WERI-Rb-1 (cell line): ENCODE measurements around the gene GRIK4.

ENCODE experiments used
- DNase-seq: peaks from one replicate; pipeline ENCODE4 v3.0.0-alpha.2; 2020
- H3K27ac ChIP-seq: fragments of 250-450 bp; sonication (Bioruptor Pico); 2 replicates; pipeline ENCODE4 v1.5.1; 2020; ENCODE audit warnings: mild to moderate bottlenecking, moderate library complexity
- H3K27me3 ChIP-seq: fragments of 250-450 bp; sonication (Bioruptor Pico); 2 replicates; pipeline ENCODE4 v1.5.1; 2021; ENCODE audit warnings: mild to moderate bottlenecking, low read depth, moderate library complexity; ENCODE audit not compliant: insufficient read depth, severe bottlenecking
- H3K36me3 ChIP-seq: fragments of 250-450 bp; sonication (Bioruptor Pico); 2 replicates; pipeline ENCODE4 v1.5.1; 2020; ENCODE audit warnings: mild to moderate bottlenecking, moderate library complexity
- H3K4me3 ChIP-seq: 2 replicates; pipeline ENCODE4 v1.5.1; 2011; ENCODE audit warnings: low read depth, mild to moderate bottlenecking, control low read depth, low read length
- H3K9me3 ChIP-seq: fragments of 250-450 bp; sonication (Bioruptor Pico); 2 replicates; pipeline ENCODE4 v1.5.1; 2021; ENCODE audit warnings: mild to moderate bottlenecking, moderate library complexity; ENCODE audit not compliant: severe bottlenecking
- TF ChIP-seq, protein P1 (sequence below): IDR thresholded peaks from 2 replicates; pipeline ENCODE4 v1.5.1; 2011; ENCODE audit warnings: low read depth, mild to moderate bottlenecking, control low read depth, inconsistent platforms, low read length

GRIK4 gene

GRCh38 chr11:120792306-120792705 is 280.8 kb downstream of the GRIK4 start:
- Histone ChIP-seq H3K9me3 (no peaks in the 10 kb centered on the region), H3K4me3 (no peak overlapping the region), H3K27me3 (no peaks in the 10 kb centered on the region), H3K36me3 (no peaks in the 10 kb centered on the region), H3K27ac (no peak overlapping the region)
- TF ChIP-seq, protein P1, sequence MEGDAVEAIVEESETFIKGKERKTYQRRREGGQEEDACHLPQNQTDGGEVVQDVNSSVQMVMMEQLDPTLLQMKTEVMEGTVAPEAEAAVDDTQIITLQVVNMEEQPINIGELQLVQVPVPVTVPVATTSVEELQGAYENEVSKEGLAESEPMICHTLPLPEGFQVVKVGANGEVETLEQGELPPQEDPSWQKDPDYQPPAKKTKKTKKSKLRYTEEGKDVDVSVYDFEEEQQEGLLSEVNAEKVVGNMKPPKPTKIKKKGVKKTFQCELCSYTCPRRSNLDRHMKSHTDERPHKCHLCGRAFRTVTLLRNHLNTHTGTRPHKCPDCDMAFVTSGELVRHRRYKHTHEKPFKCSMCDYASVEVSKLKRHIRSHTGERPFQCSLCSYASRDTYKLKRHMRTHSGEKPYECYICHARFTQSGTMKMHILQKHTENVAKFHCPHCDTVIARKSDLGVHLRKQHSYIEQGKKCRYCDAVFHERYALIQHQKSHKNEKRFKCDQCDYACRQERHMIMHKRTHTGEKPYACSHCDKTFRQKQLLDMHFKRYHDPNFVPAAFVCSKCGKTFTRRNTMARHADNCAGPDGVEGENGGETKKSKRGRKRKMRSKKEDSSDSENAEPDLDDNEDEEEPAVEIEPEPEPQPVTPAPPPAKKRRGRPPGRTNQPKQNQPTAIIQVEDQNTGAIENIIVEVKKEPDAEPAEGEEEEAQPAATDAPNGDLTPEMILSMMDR = no peak
- DNase-seq = no peak

GRCh38 chr11:120793150-120793549 is 281.6 kb downstream of the GRIK4 start:
- H3K9me3 ChIP-seq = no peaks in the 10 kb centered on the region
- no peak overlapping the region for H3K27ac ChIP-seq
- TF ChIP-seq, protein P1 = no peak
- H3K36me3 ChIP-seq = no peaks in the 10 kb centered on the region
- no peak overlapping the region for H3K4me3 ChIP-seq
- H3K27me3 ChIP-seq = no peaks in the 10 kb centered on the region
- no peak for DNase-seq

- no peaks in the 10 kb centered on the region for H3K27me3 ChIP-seq
- H3K36me3 ChIP-seq = no peaks in the 10 kb centered on the region
- no peak overlapping the region for H3K4me3 ChIP-seq
- no peak for DNase-seq
- H3K27ac ChIP-seq = no peak overlapping the region
- TF ChIP-seq, protein P1 = no peak
- H3K9me3 ChIP-seq = no peaks in the 10 kb centered on the region
Observed at GRCh38 chr11:120793806-120794479, 282.4 kb downstream of the GRIK4 start.

GRCh38 chr11:120794748-120795147 is 283.2 kb downstream of the GRIK4 start:
- Histone ChIP-seq H3K27ac (no peak overlapping the region), H3K4me3 (no peak overlapping the region), H3K27me3 (no peaks in the 10 kb centered on the region), H3K9me3 (no peaks in the 10 kb centered on the region), H3K36me3 (no peaks in the 10 kb centered on the region)
- TF ChIP-seq, protein P1 = no peak
- no peak for DNase-seq

- H3K36me3 ChIP-seq = no peaks in the 10 kb centered on the region
- H3K9me3 ChIP-seq = no peaks in the 10 kb centered on the region
- no peak for DNase-seq
- no peak overlapping the region for H3K27ac ChIP-seq
- H3K4me3 ChIP-seq = no peak overlapping the region
- TF ChIP-seq, protein P1 = no peak
- H3K27me3 ChIP-seq = no peaks in the 10 kb centered on the region
Observed at GRCh38 chr11:120795185-120795584, 283.6 kb downstream of the GRIK4 start.

GRCh38 chr11:120797143-120797542 is 285.6 kb downstream of the GRIK4 start:
- Histone ChIP-seq H3K27me3 (no peaks in the 10 kb centered on the region), H3K36me3 (no peaks in the 10 kb centered on the region), H3K4me3 (no peak overlapping the region), H3K9me3 (no peaks in the 10 kb centered on the region), H3K27ac (no peak overlapping the region)
- DNase-seq = no peak
- TF ChIP-seq, protein P1 = no peak
